Osteocyte (in vitro differentiated cells): Measurements from ENCODE around the gene TGM1. TPM values are rescaled to one million over a fixed set of nuclear protein-coding genes. Genes with fewer than 3 reads are reported as not detected.

ENCODE experiments used
- DNase-seq: peaks from one replicate; pipeline ENCODE4 v3.0.0; 2021; ENCODE audit warnings: mixed read lengths; ENCODE audit not compliant: unreplicated experiment; ENCODE audit errors: extremely low spot score
- H3K27ac Mint-ChIP-seq: one replicate; pipeline ENCODE4 v1.8.0; 2021; ENCODE audit warnings: mild to moderate bottlenecking, mixed read lengths; ENCODE audit not compliant: unreplicated experiment
- H3K27me3 Mint-ChIP-seq: one replicate; pipeline ENCODE4 v1.8.0; 2021; ENCODE audit warnings: mixed read lengths; ENCODE audit not compliant: unreplicated experiment
- H3K36me3 Mint-ChIP-seq: one replicate; pipeline ENCODE4 v1.8.0; 2021; ENCODE audit warnings: mixed read lengths; ENCODE audit not compliant: unreplicated experiment
- H3K4me1 Mint-ChIP-seq: one replicate; pipeline ENCODE4 v1.8.0; 2021; ENCODE audit warnings: mixed read lengths; ENCODE audit not compliant: unreplicated experiment
- H3K4me3 Mint-ChIP-seq: one replicate; pipeline ENCODE4 v1.8.0; 2021; ENCODE audit warnings: mild to moderate bottlenecking, moderate library complexity, mixed read lengths; ENCODE audit not compliant: unreplicated experiment
- H3K9me3 Mint-ChIP-seq: one replicate; pipeline ENCODE4 v1.8.0; 2021; ENCODE audit warnings: mixed read lengths; ENCODE audit not compliant: unreplicated experiment
- total RNA-seq: library from RNA; stranded (reverse); gene quantifications from 2 replicates; pipeline ENCODE4 v1.2.1, GENCODE V29; 2021
- TF ChIP-seq, protein P1 (sequence below): fragments of 200-600 bp; sonication (generic); IDR thresholded peaks from 2 replicates; pipeline ENCODE4 v1.5.0; 2021; ENCODE audit warnings: antibody characterized with exemption, mild to moderate bottlenecking, moderate library complexity

TGM1 gene
- total RNA-seq, 1 donor from 2014 or later = 2.1 TPM

DNA sequence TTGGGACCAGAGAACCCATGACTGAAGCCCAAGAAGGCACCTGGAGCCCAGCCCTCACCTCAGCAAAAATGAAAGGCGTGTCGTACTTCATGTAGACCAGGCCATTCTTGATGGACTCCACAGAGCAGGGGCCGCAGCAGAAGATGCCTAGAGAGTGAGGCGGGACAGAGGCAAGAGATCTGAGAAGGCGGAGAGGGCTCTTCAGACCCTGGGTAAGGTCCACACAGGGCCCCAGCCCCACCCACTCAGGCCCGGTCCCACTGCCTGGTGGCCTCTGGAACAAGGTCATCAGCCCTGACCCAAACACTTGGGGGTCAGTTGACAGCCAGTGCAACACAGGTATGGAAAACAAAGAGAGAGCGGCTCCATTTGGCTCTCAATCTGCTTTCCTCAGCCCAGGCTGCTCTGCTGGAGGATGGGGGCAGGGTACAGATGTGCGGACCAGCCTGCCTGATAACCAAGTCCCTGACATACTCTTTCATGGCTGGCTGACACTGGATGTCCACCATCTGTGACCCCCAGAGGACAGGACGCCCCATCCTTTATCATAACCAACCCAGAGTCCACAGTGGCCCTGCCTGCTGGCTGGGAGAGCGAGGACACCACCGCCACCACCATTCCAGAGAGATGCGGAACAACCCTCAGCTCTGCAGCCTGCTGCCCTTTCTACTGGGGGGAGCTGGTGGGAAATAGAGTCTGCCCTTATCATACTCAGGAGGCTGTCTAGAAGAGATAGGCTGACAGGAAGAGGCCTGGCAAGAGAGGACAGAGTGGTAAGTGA, 6.9 kb downstream of the TGM1 start:
- H3K36me3 Mint-ChIP-seq = no peaks in the 10 kb centered on the region
- H3K27ac Mint-ChIP-seq = no peak overlapping the region
- no peak overlapping the region for H3K4me3 Mint-ChIP-seq
- H3K9me3 Mint-ChIP-seq = no peaks in the 10 kb centered on the region
- TF ChIP-seq, protein P1, sequence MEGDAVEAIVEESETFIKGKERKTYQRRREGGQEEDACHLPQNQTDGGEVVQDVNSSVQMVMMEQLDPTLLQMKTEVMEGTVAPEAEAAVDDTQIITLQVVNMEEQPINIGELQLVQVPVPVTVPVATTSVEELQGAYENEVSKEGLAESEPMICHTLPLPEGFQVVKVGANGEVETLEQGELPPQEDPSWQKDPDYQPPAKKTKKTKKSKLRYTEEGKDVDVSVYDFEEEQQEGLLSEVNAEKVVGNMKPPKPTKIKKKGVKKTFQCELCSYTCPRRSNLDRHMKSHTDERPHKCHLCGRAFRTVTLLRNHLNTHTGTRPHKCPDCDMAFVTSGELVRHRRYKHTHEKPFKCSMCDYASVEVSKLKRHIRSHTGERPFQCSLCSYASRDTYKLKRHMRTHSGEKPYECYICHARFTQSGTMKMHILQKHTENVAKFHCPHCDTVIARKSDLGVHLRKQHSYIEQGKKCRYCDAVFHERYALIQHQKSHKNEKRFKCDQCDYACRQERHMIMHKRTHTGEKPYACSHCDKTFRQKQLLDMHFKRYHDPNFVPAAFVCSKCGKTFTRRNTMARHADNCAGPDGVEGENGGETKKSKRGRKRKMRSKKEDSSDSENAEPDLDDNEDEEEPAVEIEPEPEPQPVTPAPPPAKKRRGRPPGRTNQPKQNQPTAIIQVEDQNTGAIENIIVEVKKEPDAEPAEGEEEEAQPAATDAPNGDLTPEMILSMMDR = no peak
- no peak for DNase-seq
- peaks cover 15% of the 10 kb centered on the region for H3K4me1 Mint-ChIP-seq
- H3K27me3 Mint-ChIP-seq = no peaks in the 10 kb centered on the region

GRCh38 chr14:24255438-24255837, 7.5 kb downstream of the TGM1 start:
- H3K36me3 Mint-ChIP-seq = no peaks in the 10 kb centered on the region
- H3K4me3 Mint-ChIP-seq = no peak overlapping the region
- no peaks in the 10 kb centered on the region for H3K27me3 Mint-ChIP-seq
- no peak for DNase-seq
- TF ChIP-seq, protein P1 = no peak
- H3K27ac Mint-ChIP-seq = no peak overlapping the region
- peaks cover 15% of the 10 kb centered on the region for H3K4me1 Mint-ChIP-seq
- no peaks in the 10 kb centered on the region for H3K9me3 Mint-ChIP-seq

- Mint-ChIP-seq H3K4me1 (peaks cover 15% of the 10 kb centered on the region), H3K4me3 (no peak overlapping the region)
These were observed 8.2 kb downstream of the TGM1 start for GRCh38 chr14:24254630-24255392.

DNA sequence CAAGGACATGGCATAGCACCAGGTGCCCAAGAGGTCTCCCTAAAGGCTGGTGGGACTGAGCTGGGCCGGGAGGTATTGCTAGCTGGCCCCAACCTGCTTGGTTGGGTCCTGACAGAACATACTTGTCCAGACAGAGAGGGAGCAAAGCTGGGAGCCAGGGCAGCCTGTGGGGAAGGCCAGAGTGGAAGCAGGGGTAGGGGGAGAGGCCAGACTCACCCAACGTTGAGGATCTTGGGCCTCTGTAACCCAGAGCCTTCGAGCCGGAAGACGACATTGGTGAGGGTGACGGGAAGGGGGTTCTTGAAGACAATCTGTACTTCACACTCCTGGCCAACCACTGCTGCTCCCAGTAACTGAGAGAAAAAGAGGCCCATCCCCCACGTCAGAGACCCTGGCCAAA, 9.0 kb downstream of the TGM1 start:
- TF ChIP-seq, protein P1 = no peak
- H3K4me1 Mint-ChIP-seq = peaks cover 9% of the 10 kb centered on the region
- no peak overlapping the region for H3K4me3 Mint-ChIP-seq
- no peak for DNase-seq
- H3K27me3 Mint-ChIP-seq = no peaks in the 10 kb centered on the region
- H3K36me3 Mint-ChIP-seq = no peaks in the 10 kb centered on the region
- H3K27ac Mint-ChIP-seq = no peak overlapping the region
- no peaks in the 10 kb centered on the region for H3K9me3 Mint-ChIP-seq

More at GRCh38 chr14:24254630-24255392, 8.2 kb downstream of the TGM1 start:
- Mint-ChIP-seq H3K36me3 (no peaks in the 10 kb centered on the region), H3K27ac (no peak overlapping the region), H3K27me3 (no peaks in the 10 kb centered on the region), H3K9me3 (no peaks in the 10 kb centered on the region)
- TF ChIP-seq, protein P1 = no peak
- no peak for DNase-seq
